Ecto neural progenitor cell (in vitro differentiated cells): ENCODE measurements around the gene LTBR.

Experiments
- DNase-seq: peaks from one replicate; pipeline ENCODE4 v3.0.0-alpha.2; 2018; ENCODE audit warnings: low spot score

The LTBR gene

DNA sequence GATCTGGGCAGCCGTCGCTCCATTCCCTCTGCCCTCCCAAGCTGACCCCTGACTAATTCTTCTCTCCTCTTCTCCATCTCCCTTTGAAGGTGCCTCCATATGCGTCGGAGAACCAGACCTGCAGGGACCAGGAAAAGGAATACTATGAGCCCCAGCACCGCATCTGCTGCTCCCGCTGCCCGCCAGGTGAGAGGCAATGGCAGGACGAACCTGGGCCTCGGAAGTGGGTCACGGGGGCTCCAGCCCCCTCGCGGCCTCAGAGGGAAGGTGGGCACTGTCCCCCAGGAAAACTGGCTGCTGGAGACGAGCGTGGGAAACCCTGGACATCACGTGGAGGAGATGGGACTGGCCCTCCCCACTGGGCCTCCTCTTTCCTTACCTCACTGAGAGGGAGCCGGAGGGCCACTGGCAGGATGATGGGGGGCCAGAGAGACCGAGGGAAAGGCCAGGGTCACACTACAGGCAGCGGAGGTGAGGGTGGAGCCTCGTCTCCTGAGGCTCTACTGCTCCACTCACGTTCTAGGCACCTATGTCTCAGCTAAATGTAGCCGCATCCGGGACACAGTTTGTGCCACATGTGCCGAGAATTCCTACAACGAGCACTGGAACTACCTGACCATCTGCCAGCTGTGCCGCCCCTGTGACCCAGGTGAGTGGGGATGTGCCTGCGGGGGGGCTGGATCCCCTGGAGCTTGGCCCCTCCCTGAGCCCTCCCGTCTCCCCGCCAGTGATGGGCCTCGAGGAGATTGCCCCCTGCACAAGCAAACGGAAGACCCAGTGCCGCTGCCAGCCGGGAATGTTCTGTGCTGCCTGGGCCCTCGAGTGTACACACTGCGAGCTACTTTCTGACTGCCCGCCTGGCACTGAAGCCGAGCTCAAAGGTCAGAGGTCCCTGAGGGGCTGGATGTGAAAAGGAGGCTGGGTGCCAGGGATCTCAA, 806 bp downstream of the LTBR start:
- no peak for DNase-seq

- no peak for DNase-seq
These were observed 2.1 kb downstream of the LTBR start for GRCh38 chr12:6386038-6386437.

- DNase-seq, result no peak
These were observed 2.5 kb downstream of the LTBR start for GRCh38 chr12:6386491-6386890.

GRCh38 chr12:6387541-6387940, 3.6 kb downstream of the LTBR start:
- no peak for DNase-seq

DNA sequence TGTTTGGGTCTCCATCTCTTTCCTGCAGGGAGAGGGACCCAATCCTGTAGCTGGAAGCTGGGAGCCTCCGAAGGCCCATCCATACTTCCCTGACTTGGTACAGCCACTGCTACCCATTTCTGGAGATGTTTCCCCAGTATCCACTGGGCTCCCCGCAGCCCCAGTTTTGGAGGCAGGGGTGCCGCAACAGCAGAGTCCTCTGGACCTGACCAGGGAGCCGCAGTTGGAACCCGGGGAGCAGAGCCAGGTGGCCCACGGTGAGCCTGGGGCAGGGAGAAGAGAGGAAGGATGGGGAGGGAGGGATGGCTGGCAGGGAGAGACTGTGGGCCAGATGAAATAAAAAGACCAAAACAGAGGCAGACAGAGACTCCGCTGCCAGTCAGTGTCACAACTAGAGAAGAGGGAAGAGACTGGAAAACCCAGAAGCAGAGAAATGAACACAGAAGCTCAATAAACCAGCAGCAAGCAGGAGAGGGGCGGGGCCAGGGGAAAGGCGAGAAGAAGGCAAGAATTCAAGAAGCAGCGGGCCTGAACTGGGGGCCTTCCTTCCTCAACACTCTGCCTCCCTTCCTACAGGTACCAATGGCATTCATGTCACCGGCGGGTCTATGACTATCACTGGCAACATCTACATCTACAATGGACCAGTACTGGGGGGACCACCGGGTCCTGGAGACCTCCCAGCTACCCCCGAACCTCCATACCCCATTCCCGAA, 6.3 kb downstream of the LTBR start:
- no peak for DNase-seq

- DNase-seq, result no peak
These were observed 7.1 kb downstream of the LTBR start for GRCh38 chr12:6391013-6391412.

GRCh38 chr12:6392504-6392903, 8.5 kb downstream of the LTBR start:
- DNase-seq, result no peak

GRCh38 chr12:6393109-6393508, 9.1 kb downstream of the LTBR start:
- DNase-seq, result no peak

GRCh38 chr12:6394398-6394797, 10.4 kb downstream of the LTBR start:
- no peak for DNase-seq

DNA sequence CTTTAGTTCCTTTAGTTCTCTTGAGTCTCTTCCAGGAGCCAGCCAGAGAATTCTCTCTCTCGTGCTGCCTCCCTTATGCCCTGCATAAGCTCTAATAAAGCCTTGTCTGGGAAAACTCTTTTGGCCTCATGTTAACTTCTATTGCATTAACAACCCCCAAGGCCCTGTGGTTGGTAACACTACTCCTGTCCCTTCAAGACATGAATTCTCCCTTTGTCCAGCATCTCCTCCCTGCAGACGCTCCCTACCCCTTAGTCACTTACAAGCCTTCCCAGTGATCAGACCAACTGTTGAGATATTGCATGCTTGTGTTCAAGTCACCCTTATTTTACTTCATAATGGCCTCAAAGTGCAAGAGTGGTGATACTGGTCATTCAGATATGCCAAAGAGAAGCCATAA, 12.1 kb downstream of the LTBR start:
- DNase-seq, result no peak

- no peak for DNase-seq
These were observed 16.1 kb downstream of the LTBR start for GRCh38 chr12:6399884-6400644.

DNA sequence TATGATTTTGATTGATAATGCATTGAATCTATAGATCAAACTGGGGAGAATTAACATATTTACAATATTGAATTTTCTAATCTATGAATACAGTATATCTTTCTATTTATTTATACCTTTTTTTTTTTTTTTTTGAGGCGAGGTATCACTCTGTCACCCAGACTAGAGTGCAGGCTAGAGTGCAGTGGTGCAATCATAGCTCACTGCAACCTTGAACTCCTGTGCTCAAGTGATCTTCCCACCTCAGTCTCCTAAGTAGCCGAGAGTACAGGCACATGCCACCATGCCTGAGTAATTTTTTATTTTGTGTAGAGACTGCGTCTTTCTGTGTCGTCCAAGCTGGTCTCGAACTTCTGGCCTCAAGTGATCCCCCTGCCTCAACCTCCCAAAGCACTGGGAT, 20.4 kb downstream of the LTBR start:
- DNase-seq, result no peak

GRCh38 chr12:6405963-6406362, 22.0 kb downstream of the LTBR start:
- DNase-seq, result no peak

GRCh38 chr12:6407236-6407954, 23.4 kb downstream of the LTBR start:
- no peak for DNase-seq

DNA sequence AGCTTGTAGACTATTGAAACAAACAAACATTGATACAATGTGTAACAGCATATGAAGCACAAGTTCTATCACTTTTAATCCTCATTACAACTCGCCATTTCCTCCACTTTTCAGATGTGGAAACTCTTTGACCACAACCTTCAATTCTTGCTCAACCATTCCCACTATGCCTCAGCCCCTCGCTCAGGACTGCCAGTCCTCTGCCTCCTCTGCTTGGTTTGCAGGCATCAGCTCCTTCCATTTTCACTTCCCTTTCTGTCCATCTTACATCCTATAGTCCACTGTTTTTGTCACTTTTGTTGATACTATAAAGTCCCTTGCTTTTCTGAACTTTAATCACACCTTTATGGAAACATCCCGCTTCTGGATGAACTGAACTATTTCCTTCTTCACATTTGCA, 32.6 kb downstream of the LTBR start:
- DNase-seq, result no peak

- DNase-seq, result no peak
These were observed 34.8 kb downstream of the LTBR start for GRCh38 chr12:6418796-6419195.

- DNase-seq, result no peak
These were observed 36.4 kb downstream of the LTBR start for GRCh38 chr12:6420364-6420763.

GRCh38 chr12:6423267-6424007, 39.5 kb downstream of the LTBR start:
- DNase-seq, result peak; percentile 87

DNA sequence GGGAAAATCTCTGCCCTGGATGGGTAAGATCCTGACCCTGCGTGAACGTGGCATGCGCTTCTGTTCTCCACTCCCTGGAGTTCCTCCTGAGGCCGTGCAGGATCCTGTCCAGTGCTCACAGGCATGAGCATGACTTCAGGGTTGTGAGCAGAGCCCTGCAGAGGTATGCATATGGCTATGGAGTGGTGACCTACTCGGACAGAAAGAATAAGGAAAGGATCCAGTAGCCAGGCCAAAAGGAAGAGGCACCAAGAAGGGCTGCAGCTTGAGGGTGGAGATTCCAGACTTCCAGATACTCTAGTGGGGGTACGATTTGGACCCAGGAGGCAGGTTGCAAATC, 40.0 kb downstream of the LTBR start:
- DNase-seq, result no peak

DNA sequence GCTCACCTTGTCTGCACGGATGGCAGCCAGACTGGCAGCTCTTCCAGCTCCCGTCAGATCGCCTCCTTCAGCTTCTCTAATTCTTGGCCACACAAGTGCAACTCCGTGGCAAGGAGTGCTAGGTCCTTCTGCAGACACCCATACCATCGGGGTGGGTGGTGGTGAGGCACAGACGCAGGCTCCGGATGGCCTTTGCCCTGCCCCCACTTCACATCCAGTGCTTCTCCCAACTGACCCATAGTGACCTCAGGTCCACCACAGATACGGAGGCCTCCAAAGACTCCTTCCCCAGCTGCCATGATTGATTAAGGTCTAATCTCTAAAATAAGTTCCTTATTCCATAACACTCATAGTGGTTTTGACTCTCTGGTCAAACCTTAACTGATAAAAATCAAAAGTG, 40.9 kb downstream of the LTBR start:
- DNase-seq, result no peak
